H1 (cell line): ENCODE measurements around the gene NELL2. TPM values are rescaled to one million over a fixed set of nuclear protein-coding genes. Genes with fewer than 3 reads are reported as not detected.

ENCODE experiments used
- CTCF ChIA-PET: fragments of 300-600 bp; sonication (Branson Sonifier 250); formaldehyde crosslinking; loops from one replicate; lab custom pipeline; 2021; ENCODE audit not compliant: partially characterized antibody; lab: Charles Lee
- POLR2A ChIA-PET: fragments of 300-600 bp; sonication (Branson Sonifier 250); formaldehyde crosslinking; loops from one replicate; lab custom pipeline; 2021; ENCODE audit warnings: inconsistent platforms; ENCODE audit not compliant: partially characterized antibody; lab: Charles Lee
- DNase-seq, 2 experiments: peaks; one replicate each; pipeline versions ENCODE4 v3.0.0 to v3.0.0-alpha.2; 2010 to 2022; ENCODE audit warnings: low spot score in 2 of 2, low read depth in 1 of 2, mixed read lengths in 1 of 2
- FAIRE-seq: peaks from 2 replicates; lab custom pipeline; 2011; peaks lifted over from hg19 to GRCh38; lab: Jason Lieb, UNC
- H2AFZ ChIP-seq: 2 replicates; pipeline ENCODE4 v1.8.1; 2012; ENCODE audit warnings: low read length, inconsistent platforms
- H2AK5ac ChIP-seq: 2 replicates; pipeline ENCODE4 v1.6.1; 2013; ENCODE audit warnings: low read depth, low read length
- H2BK120ac ChIP-seq: replicated peaks from 2 replicates; pipeline ENCODE3; 2013; ENCODE audit warnings: low read depth, low read length, inconsistent platforms
- H2BK12ac ChIP-seq: 2 replicates; pipeline ENCODE4 v1.6.1; 2013; ENCODE audit warnings: low read depth, low read length
- H2BK15ac ChIP-seq: 2 replicates; pipeline ENCODE4 v1.6.1; 2013; ENCODE audit warnings: low read length
- H2BK20ac ChIP-seq: 2 replicates; pipeline ENCODE4 v1.6.1; 2013; ENCODE audit warnings: low read length
- H2BK5ac ChIP-seq: 2 replicates; pipeline ENCODE4 v1.6.1; 2013; ENCODE audit warnings: low read depth, low read length
- H3K14ac ChIP-seq: 2 replicates; pipeline ENCODE4 v1.6.1; 2013; ENCODE audit warnings: inconsistent platforms; ENCODE audit not compliant: insufficient read length
- H3K18ac ChIP-seq: 2 replicates; pipeline ENCODE4 v1.6.1; 2013; ENCODE audit warnings: low read length; ENCODE audit errors: extremely low read depth
- H3K23ac ChIP-seq: 2 replicates; pipeline ENCODE4 v1.6.1; 2013; ENCODE audit warnings: inconsistent platforms; ENCODE audit not compliant: insufficient read length
- H3K23me2 ChIP-seq: 2 replicates; pipeline ENCODE4 v1.6.1; 2013; ENCODE audit warnings: low read depth, low read length
- H3K27ac ChIP-seq: 2 replicates; pipeline ENCODE4 v1.6.1; 2011; ENCODE audit warnings: low read depth, low read length, inconsistent platforms
- H3K27me3 ChIP-seq, 4 experiments: replicated peaks in 1 of 4; 1 replicate in 1 of 4; 2 replicates in 3 of 4; pipeline versions ENCODE4 v1.6.1 to v1.8.1; 2011 to 2013; ENCODE audit warnings: low read length in 3 of 4, mild to moderate bottlenecking in 3 of 4, inconsistent platforms in 2 of 4, mixed read lengths in 2 of 4, moderate library complexity in 1 of 4; ENCODE audit not compliant: control insufficient read depth in 3 of 4, insufficient read depth in 3 of 4; ENCODE audit errors: extremely low read depth in 1 of 4
- H3K36me3 ChIP-seq, 4 experiments: 2 replicates each; pipeline versions ENCODE4 v1.6.1 to v1.8.1; 2011 to 2013; ENCODE audit warnings: mild to moderate bottlenecking in 4 of 4, low read length in 3 of 4, moderate library complexity in 2 of 4, control low read depth in 1 of 4, inconsistent platforms in 1 of 4; ENCODE audit not compliant: insufficient read depth in 4 of 4, control insufficient read depth in 2 of 4
- H3K4ac ChIP-seq: replicated peaks from 2 replicates; pipeline ENCODE3; 2013; ENCODE audit warnings: low read length, low read depth, mixed read lengths, inconsistent platforms; ENCODE audit not compliant: insufficient read length
- H3K4me1 ChIP-seq, 4 experiments: replicated peaks in 1 of 4; 1 replicate in 1 of 4; 2 replicates in 3 of 4; pipeline versions ENCODE4 v1.6.1 to v1.8.1; 2011 to 2013; ENCODE audit warnings: low read length in 3 of 4, inconsistent platforms in 2 of 4, mixed read lengths in 1 of 4; ENCODE audit not compliant: insufficient read depth in 4 of 4, control insufficient read depth in 3 of 4
- H3K4me2 ChIP-seq, 2 experiments: 2 replicates each; pipeline versions ENCODE4 v1.6.1 to v1.8.1; 2011 to 2013; ENCODE audit warnings: low read depth in 2 of 2, low read length in 2 of 2, control low read depth in 1 of 2, inconsistent platforms in 1 of 2, mild to moderate bottlenecking in 1 of 2; ENCODE audit not compliant: insufficient read depth in 1 of 2
- H3K4me3 ChIP-seq, 4 experiments: fragments of 200-600, 300-600 bp in 1 of 4; sonication (generic), shearing (Covaris generic), sonication (Bioruptor Twin) in 1 of 4; 2 replicates each; pipeline versions ENCODE4 v1.5.1 to v1.8.1; 2011 to 2016; ENCODE audit warnings: low read length in 4 of 4, low read depth in 3 of 4, control low read depth in 2 of 4, inconsistent platforms in 2 of 4, mild to moderate bottlenecking in 2 of 4, mixed read lengths in 1 of 4, moderate library complexity in 1 of 4; ENCODE audit not compliant: insufficient read depth in 2 of 4; ENCODE audit errors: extremely low read depth in 1 of 4
- H3K56ac ChIP-seq: replicated peaks from 2 replicates; pipeline ENCODE3; 2013; ENCODE audit warnings: low read depth, mild to moderate bottlenecking, mixed read lengths, low read length, inconsistent platforms; ENCODE audit not compliant: insufficient read length
- H3K79me1 ChIP-seq: 2 replicates; pipeline ENCODE4 v1.6.1; 2013; ENCODE audit warnings: low read depth, low read length, control low read depth
- H3K79me2 ChIP-seq, 2 experiments: 2 replicates each; pipeline versions ENCODE4 v1.6.1 to v1.8.1; 2012 to 2013; ENCODE audit warnings: low read length in 2 of 2, mild to moderate bottlenecking in 2 of 2, inconsistent platforms in 1 of 2; ENCODE audit not compliant: insufficient read depth in 2 of 2, control insufficient read depth in 1 of 2
- H3K9ac ChIP-seq, 4 experiments: replicated peaks in 1 of 4; 1 replicate in 1 of 4; 2 replicates in 3 of 4; pipeline versions ENCODE4 v1.6.1 to v1.8.1; 2011 to 2013; ENCODE audit warnings: low read depth in 3 of 4, low read length in 3 of 4, control low read depth in 2 of 4, mild to moderate bottlenecking in 2 of 4, moderate library complexity in 2 of 4, inconsistent platforms in 1 of 4; ENCODE audit errors: extremely low read depth in 1 of 4
- H3K9me3 ChIP-seq, 2 experiments: 2 replicates each; pipeline versions ENCODE4 v1.6.1 to v1.8.1; 2012 to 2013; ENCODE audit warnings: mild to moderate bottlenecking in 2 of 2, moderate library complexity in 2 of 2, control low read depth in 1 of 2, inconsistent platforms in 1 of 2, low read depth in 1 of 2, low read length in 1 of 2, mixed read lengths in 1 of 2; ENCODE audit not compliant: insufficient read depth in 2 of 2
- H4K20me1 ChIP-seq, 2 experiments: replicated peaks in 1 of 2; 2 replicates each; pipeline versions ENCODE3 to v1.8.1; 2011 to 2013; ENCODE audit warnings: inconsistent platforms in 2 of 2, low read length in 2 of 2, mild to moderate bottlenecking in 1 of 2; ENCODE audit not compliant: insufficient read depth in 2 of 2, control insufficient read depth in 1 of 2
- H4K5ac ChIP-seq: 2 replicates; pipeline ENCODE4 v1.6.1; 2013; ENCODE audit warnings: low read length, low read depth, mixed read lengths, inconsistent platforms; ENCODE audit not compliant: insufficient read length
- H4K8ac ChIP-seq: 2 replicates; pipeline ENCODE4 v1.8.0; 2013; ENCODE audit warnings: mild to moderate bottlenecking, moderate library complexity, low read length, inconsistent platforms; ENCODE audit not compliant: insufficient read depth; ENCODE audit errors: extremely low read depth
- H4K91ac ChIP-seq: replicated peaks from 2 replicates; pipeline ENCODE3; 2013; ENCODE audit warnings: low read length, mixed read lengths, inconsistent platforms; ENCODE audit not compliant: insufficient read length
- CEBPB ChIP-seq: IDR thresholded peaks from 2 replicates; pipeline ENCODE4 v1.6.1; 2012; ENCODE audit warnings: low read depth, low read length
- JUND ChIP-seq: IDR thresholded peaks from 2 replicates; pipeline ENCODE4 v1.6.1; 2011; ENCODE audit warnings: mild to moderate bottlenecking, improper control_type of control experiment, low read length
- MAFK ChIP-seq: IDR thresholded peaks from 2 replicates; pipeline ENCODE4 v1.6.1; 2012; ENCODE audit warnings: low read depth, mild to moderate bottlenecking, improper control_type of control experiment, low read length
- PHF8 ChIP-seq: fragments of 200-600 bp; sonication (generic); conservative IDR thresholded peaks from 2 replicates; pipeline ENCODE4 v1.7.1; 2012; ENCODE audit warnings: low read depth, mild to moderate bottlenecking, inconsistent platforms, low read length, moderate library complexity
- SAP30 ChIP-seq: fragments of 300-600 bp; sonication (generic); IDR thresholded peaks from 2 replicates; pipeline ENCODE4 v1.7.1; 2012; ENCODE audit warnings: low read length, moderate library complexity, mild to moderate bottlenecking, inconsistent platforms; ENCODE audit not compliant: insufficient read depth, insufficient replicate concordance
- SIN3A ChIP-seq, 2 experiments: IDR thresholded peaks in 1 of 2; conservative IDR thresholded peaks in 1 of 2; 2 replicates each; pipeline ENCODE4 v1.6.1; 2011 to 2012; ENCODE audit warnings: low read length in 2 of 2, improper control_type of control experiment in 1 of 2, low read depth in 1 of 2, mild to moderate bottlenecking in 1 of 2
- SIX5 ChIP-seq: IDR thresholded peaks from 2 replicates; pipeline ENCODE4 v1.6.1; 2011; ENCODE audit warnings: mild to moderate bottlenecking, low read depth, low read length
- WGBS, 2 experiments: shearing (Covaris generic) in 1 of 2; methylation state at CpG; one replicate each; pipeline versions ENCODE4 v1.1.6 to v1.1.7; 2013 to 2015; ENCODE audit warnings: low lambda C conversion rate in 2 of 2, mixed read lengths in 2 of 2, inconsistent platforms in 1 of 2, low coverage in 1 of 2, missing lambda C conversion rate in 1 of 2; ENCODE audit not compliant: insufficient replicate concordance in 2 of 2, insufficient coverage in 1 of 2, insufficient read length in 1 of 2; ENCODE audit errors: extremely low coverage in 1 of 2, missing lambda C conversion rate in 1 of 2; 5-methylcytosine and 5-hydroxymethylcytosine counted together
- polyA plus RNA-seq, 7 experiments: library from polyadenylated mRNA; depleted of rRNA in 3 of 7; stranded (reverse) in 5 of 7; unstranded in 2 of 7; fragments of >200 nt in 5 of 7; fragments of 200-250 nt in 2 of 7; gene quantifications; 1 replicate in 5 of 7; 2 replicates in 1 of 7; 4 replicates in 1 of 7; pipeline versions ENCODE4 v1.2.1 to v1.2.3, GENCODE V29; 2011 to 2013; ENCODE audit warnings: missing spikeins in 2 of 7, mixed read lengths in 2 of 7
- total RNA-seq: library from RNA; stranded (reverse); fragmentation: NEBNext Ultra II Directional; extraction: Animal tissue kit (Norgen Biotek cat#: 25700); gene quantifications from 2 replicates; pipeline ENCODE4 v1.2.1, GENCODE V29; 2021

Gene NELL2
- total and polyA plus RNA-seq, 2 of the 8 experiments (the other 6 are each of a cell fraction or from before 2014, with no cell fraction given) = 54.2 to 56.8 TPM

DNA sequence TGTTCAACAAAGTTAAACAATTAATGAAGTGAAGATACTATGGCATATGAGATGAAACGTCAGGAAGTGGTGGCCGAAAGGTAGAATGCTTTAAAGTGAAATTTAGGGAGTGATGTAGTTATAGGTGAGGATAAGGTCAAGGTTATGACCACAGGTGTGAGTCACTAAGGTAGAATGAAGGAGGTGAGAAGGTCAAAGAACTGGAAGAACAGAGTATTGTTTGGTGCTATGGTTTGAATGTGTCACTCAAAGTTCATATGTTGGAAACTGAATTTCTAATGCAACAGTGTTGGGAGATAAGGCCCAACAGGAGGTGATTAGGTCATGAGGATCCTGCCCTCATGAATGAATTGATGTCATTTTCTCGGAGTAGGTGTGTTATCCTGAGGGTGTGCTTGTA lies 293.6 kb downstream of the NELL2 start:
- Histone ChIP-seq H2BK5ac (peak overlapping the region; percentile 94), H3K4me1 (peaks cover 3 to 37% (median 11%) of the 10 kb centered on the region in 4 experiments), H3K4me3 (peak overlapping the region in 1 of 4 experiments; percentile 42; a peak in 1 of 8 replicates), H3K56ac (no peak overlapping the region), H2AK5ac (peak overlapping the region; percentile 92; the same call in 1 of the 2 replicates), H4K91ac (peak overlapping the region; percentile 90), H3K79me1 (no peaks in the 10 kb centered on the region), H2BK20ac (peak overlapping the region; percentile 97), H3K27me3 (no peaks in the 10 kb centered on the region), H4K20me1 (no peaks in the 10 kb centered on the region), H3K18ac (0 out of 2 replicates have a peak overlapping the region, but pooled peaks have one; percentile 28), H3K23me2 (no peaks in the 10 kb centered on the region), H2BK15ac (no peak overlapping the region), H4K8ac (no peak overlapping the region), H3K9me3 (no peaks in the 10 kb centered on the region), H3K9ac (no peak overlapping the region), H3K27ac (peak overlapping the region; percentile 62; the same call in 1 of the 2 replicates), H3K23ac (no peak overlapping the region), H3K4ac (peak overlapping the region; percentile 57), H3K4me2 (peak overlapping the region; percentile 57 to 74; a peak in 2 of 4 replicates)
- 85% methylated on average over 3 of the region's 3 CpGs; no CpG with 5 or more reads in 1 of the 2 experiments for WGBS, 2 experiments
- no peak for DNase-seq
- POLR2A ChIA-PET = no interaction called here
- no peak for TF ChIP-seq SIN3A (conservative IDR thresholded peaks at IDR 0.05 in 1 of 2, IDR thresholded peaks at IDR 0.05 in 1 of 2; ENCODE audit: low read depth in 1 of 2, low read length in 2 of 2)
- TF ChIP-seq SIX5 = no peak
- no peak for TF ChIP-seq SAP30
- TF ChIP-seq MAFK = no peak
- no peak for TF ChIP-seq CEBPB
- TF ChIP-seq JUND = peak; percentile 50; the same call in 1 of the 2 replicates
- no peak for TF ChIP-seq PHF8
- TF ChIP-seq, all 59 proteins: peak for 1
- no peak overlapping the region for H2AFZ ChIP-seq
- no peak overlapping the region for H3K14ac ChIP-seq
- peak overlapping the region; percentile 97 for H2BK12ac ChIP-seq
- peak overlapping the region; percentile 98 for H2BK120ac ChIP-seq
- no peaks in the 10 kb centered on the region for H3K79me2 ChIP-seq
- no peaks in the 10 kb centered on the region for H3K36me3 ChIP-seq
- peak overlapping the region; percentile 9 for H4K5ac ChIP-seq
- peak; percentile 63 for FAIRE-seq
- CTCF ChIA-PET = interaction anchor here (1.0 to 1.5 kb wide), 2 partner anchors 57 to 65 kb away, joined by 3 read pairs; no protein-coding TSS in a partner anchor
